Measurements from ENCODE around the gene SLC35E2B.
"Not testable (repeated sequence)": the region's sequence is repeated elsewhere in the genome, so short reads cannot be mapped to it uniquely, and the experiment has no call there.

DNA sequence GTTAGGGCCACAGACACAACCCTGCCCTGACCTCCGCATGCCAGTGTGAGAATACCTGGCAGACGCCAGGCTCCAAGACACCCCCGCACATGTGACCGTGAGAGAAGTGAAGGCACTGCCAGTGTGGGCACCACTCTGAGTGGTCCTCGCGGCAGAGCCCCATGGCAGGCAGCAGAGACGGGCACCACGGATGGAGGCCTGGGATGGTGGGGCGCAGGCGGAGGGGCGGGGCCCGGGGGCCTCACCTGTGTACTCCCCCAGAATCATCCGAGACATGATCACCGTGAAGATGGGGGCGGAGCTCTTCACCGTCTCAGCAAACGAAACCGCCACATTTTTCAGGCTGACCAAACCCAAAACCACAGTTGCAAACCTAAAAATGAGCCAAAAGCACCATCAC is 17.4 kb downstream of the SLC35E2B start:
- not testable (repeated sequence) for TF ChIP-seq JUN (IDR thresholded peaks at IDR 0.05); MAZ (IDR thresholded peaks at IDR 0.05; ENCODE audit: borderline replicate concordance, low read depth, low read length); ESRRA (IDR thresholded peaks at IDR 0.05; ENCODE audit: borderline replicate concordance, low read length); RFX5 (IDR thresholded peaks at IDR 0.05); RAD21 (conservative IDR thresholded peaks at IDR 0.05 in 1 of 2, IDR thresholded peaks at IDR 0.05 in 1 of 2); POLR2A (IDR thresholded peaks at IDR 0.05; ENCODE audit: low read length); ZC3H11A (IDR thresholded peaks at IDR 0.05); CEBPB (IDR thresholded peaks at IDR 0.05); TP53 (CRISPR knock-in tag; IDR thresholded peaks at IDR 0.05); RARB (CRISPR knock-in tag; IDR thresholded peaks at IDR 0.05)
- TF ChIP-seq, protein P1, sequence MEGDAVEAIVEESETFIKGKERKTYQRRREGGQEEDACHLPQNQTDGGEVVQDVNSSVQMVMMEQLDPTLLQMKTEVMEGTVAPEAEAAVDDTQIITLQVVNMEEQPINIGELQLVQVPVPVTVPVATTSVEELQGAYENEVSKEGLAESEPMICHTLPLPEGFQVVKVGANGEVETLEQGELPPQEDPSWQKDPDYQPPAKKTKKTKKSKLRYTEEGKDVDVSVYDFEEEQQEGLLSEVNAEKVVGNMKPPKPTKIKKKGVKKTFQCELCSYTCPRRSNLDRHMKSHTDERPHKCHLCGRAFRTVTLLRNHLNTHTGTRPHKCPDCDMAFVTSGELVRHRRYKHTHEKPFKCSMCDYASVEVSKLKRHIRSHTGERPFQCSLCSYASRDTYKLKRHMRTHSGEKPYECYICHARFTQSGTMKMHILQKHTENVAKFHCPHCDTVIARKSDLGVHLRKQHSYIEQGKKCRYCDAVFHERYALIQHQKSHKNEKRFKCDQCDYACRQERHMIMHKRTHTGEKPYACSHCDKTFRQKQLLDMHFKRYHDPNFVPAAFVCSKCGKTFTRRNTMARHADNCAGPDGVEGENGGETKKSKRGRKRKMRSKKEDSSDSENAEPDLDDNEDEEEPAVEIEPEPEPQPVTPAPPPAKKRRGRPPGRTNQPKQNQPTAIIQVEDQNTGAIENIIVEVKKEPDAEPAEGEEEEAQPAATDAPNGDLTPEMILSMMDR (IDR thresholded peaks at IDR 0.05) = not testable (repeated sequence)
- TF ChIP-seq, protein P2, sequence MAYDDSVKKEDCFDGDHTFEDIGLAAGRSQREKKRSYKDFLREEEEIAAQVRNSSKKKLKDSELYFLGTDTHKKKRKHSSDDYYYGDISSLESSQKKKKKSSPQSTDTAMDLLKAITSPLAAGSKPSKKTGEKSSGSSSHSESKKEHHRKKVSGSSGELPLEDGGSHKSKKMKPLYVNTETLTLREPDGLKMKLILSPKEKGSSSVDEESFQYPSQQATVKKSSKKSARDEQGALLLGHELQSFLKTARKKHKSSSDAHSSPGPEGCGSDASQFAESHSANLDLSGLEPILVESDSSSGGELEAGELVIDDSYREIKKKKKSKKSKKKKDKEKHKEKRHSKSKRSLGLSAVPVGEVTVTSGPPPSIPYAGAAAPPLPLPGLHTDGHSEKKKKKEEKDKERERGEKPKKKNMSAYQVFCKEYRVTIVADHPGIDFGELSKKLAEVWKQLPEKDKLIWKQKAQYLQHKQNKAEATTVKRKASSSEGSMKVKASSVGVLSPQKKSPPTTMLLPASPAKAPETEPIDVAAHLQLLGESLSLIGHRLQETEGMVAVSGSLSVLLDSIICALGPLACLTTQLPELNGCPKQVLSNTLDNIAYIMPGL (CRISPR knock-in tag; IDR thresholded peaks at IDR 0.05; ENCODE audit: borderline replicate concordance) = not testable (repeated sequence)
- TF ChIP-seq, protein P3, sequence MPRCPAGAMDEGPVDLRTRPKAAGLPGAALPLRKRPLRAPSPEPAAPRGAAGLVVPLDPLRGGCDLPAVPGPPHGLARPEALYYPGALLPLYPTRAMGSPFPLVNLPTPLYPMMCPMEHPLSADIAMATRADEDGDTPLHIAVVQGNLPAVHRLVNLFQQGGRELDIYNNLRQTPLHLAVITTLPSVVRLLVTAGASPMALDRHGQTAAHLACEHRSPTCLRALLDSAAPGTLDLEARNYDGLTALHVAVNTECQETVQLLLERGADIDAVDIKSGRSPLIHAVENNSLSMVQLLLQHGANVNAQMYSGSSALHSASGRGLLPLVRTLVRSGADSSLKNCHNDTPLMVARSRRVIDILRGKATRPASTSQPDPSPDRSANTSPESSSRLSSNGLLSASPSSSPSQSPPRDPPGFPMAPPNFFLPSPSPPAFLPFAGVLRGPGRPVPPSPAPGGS (IDR thresholded peaks at IDR 0.05) = not testable (repeated sequence)

Data from A549 (cell line).